Small intestine (tissue), 7 donors: ENCODE results near the gene SUSD1. TPM values are rescaled to one million over a fixed set of nuclear protein-coding genes. Genes with fewer than 3 reads are reported as not detected.

Experiments used
- DNase-seq, 2 donors: peaks; one replicate each; pipeline versions ENCODE4 v3.0.0 to v3.0.0-alpha.2; 2013
- FAIRE-seq: peaks from 2 replicates; lab custom pipeline; 2012; peaks lifted over from hg19 to GRCh38; lab: Jason Lieb, UNC
- H3K27ac ChIP-seq, 3 donors: one replicate each; pipeline ENCODE4 v1.5.1; 2013; ENCODE audit warnings: low read length in 2 of 3, mild to moderate bottlenecking in 2 of 3, control low read depth in 1 of 3, inconsistent platforms in 1 of 3, low read depth in 1 of 3, moderate library complexity in 1 of 3
- H3K27me3 ChIP-seq, 3 donors: one replicate each; pipeline ENCODE4 v1.6.1; 2013; ENCODE audit warnings: low read length in 3 of 3, inconsistent platforms in 1 of 3; ENCODE audit not compliant: control insufficient read depth in 3 of 3, insufficient read depth in 3 of 3
- H3K36me3 ChIP-seq, 3 donors: one replicate each; pipeline ENCODE4 v1.6.1; 2013; ENCODE audit warnings: low read length in 3 of 3, inconsistent platforms in 1 of 3, low read depth in 1 of 3, mild to moderate bottlenecking in 1 of 3, moderate library complexity in 1 of 3; ENCODE audit not compliant: control insufficient read depth in 3 of 3, insufficient read depth in 2 of 3
- H3K4me1 ChIP-seq, 3 donors: one replicate each; pipeline ENCODE4 v1.6.1; 2013; ENCODE audit warnings: low read length in 2 of 3, inconsistent platforms in 1 of 3, low read depth in 1 of 3, mild to moderate bottlenecking in 1 of 3, moderate library complexity in 1 of 3; ENCODE audit not compliant: control insufficient read depth in 3 of 3, insufficient read depth in 2 of 3
- H3K4me3 ChIP-seq, 3 donors: one replicate each; pipeline ENCODE4 v1.5.1; 2013; ENCODE audit warnings: low read length in 3 of 3, control low read depth in 1 of 3, inconsistent platforms in 1 of 3, low read depth in 1 of 3, mild to moderate bottlenecking in 1 of 3, moderate library complexity in 1 of 3
- H3K9me3 ChIP-seq, 2 donors: one replicate each; pipeline ENCODE4 v1.6.1; 2013; ENCODE audit warnings: low read depth in 1 of 2, low read length in 1 of 2; ENCODE audit not compliant: control insufficient read depth in 2 of 2, insufficient read depth in 1 of 2
- WGBS, 3 donors: extraction: QIAGEN DNeasy Blood & Tissue Kit; methylation state at CpG; one replicate each; pipeline ENCODE4 v1.1.7; 2013; 5-methylcytosine and 5-hydroxymethylcytosine counted together
- polyA plus RNA-seq, 4 donors: library from polyadenylated mRNA; stranded (reverse) in 3 of 4; unstranded in 1 of 4; fragments of 200-250 nt in 3 of 4; fragments of 120-200 nt in 1 of 4; gene quantifications; one replicate each; pipeline versions ENCODE4 v1.2.1 to v1.2.3, GENCODE V29; 2013
- donor health status: healthy with polysubstance abuse.
- donor health status: control.
- donor health status: control.
- donor health status: Bipolar disorder and iron deficiency.
- donor health status: healthy.

Gene SUSD1
- polyA plus RNA-seq, 4 donors: 3.8 to 29.8 (median 7.0) TPM

GRCh38 chr9:112010537-112010936 lies 164.6 kb downstream of the SUSD1 start:
- peaks cover 3 to 17% (median 10%) of the 10 kb centered on the region in 3 donors for H3K4me1 ChIP-seq
- FAIRE-seq (no peak), DNase-seq (no peak)
- H3K27ac ChIP-seq: no peak overlapping the region
- H3K36me3 ChIP-seq: no peaks in the 10 kb centered on the region
- H3K4me3 ChIP-seq: no peak overlapping the region
- H3K9me3 ChIP-seq: no peaks in the 10 kb centered on the region
- no peaks in the 10 kb centered on the region for H3K27me3 ChIP-seq

GRCh38 chr9:112009656-112010055 lies 165.4 kb downstream of the SUSD1 start:
- H3K9me3 ChIP-seq: no peaks in the 10 kb centered on the region
- DNase-seq (no peak), FAIRE-seq (no peak)
- H3K27me3 ChIP-seq: no peaks in the 10 kb centered on the region
- H3K4me3 ChIP-seq: no peak overlapping the region
- no peaks in the 10 kb centered on the region for H3K36me3 ChIP-seq
- H3K4me1 ChIP-seq: peaks cover under 1 to 16% (median 10%) of the 10 kb centered on the region in 3 donors
- H3K27ac ChIP-seq: no peak overlapping the region
- WGBS, 3 donors: 84 to 93% (median 92%) methylated on average over 3 of the region's 3 CpGs

GRCh38 chr9:112007575-112008240 lies 167.4 kb downstream of the SUSD1 start:
- Histone ChIP-seq H3K36me3 (no peaks in the 10 kb centered on the region), H3K27ac (no peak overlapping the region), H3K4me3 (no peak overlapping the region), H3K4me1 (peaks cover 0 to 13% (median 9%) of the 10 kb centered on the region in 3 donors), H3K9me3 (no peaks in the 10 kb centered on the region), H3K27me3 (no peaks in the 10 kb centered on the region)
- no peak for FAIRE-seq
- DNase-seq: no peak
- 60% methylated on average over 6 of the region's 6 CpGs for WGBS, 3 donors

GRCh38 chr9:112006361-112007020 lies 168.6 kb downstream of the SUSD1 start:
- H3K36me3 ChIP-seq: no peaks in the 10 kb centered on the region
- DNase-seq (no peak), FAIRE-seq (no peak)
- no peaks in the 10 kb centered on the region for H3K9me3 ChIP-seq
- no peak overlapping the region for H3K27ac ChIP-seq
- 86 to 93% (median 92%) methylated on average over 11 of the region's 11 CpGs for WGBS, 3 donors
- H3K4me3 ChIP-seq: no peak overlapping the region
- H3K4me1 ChIP-seq: peaks cover 0 to under 1% (median under 1%) of the 10 kb centered on the region in 3 donors
- H3K27me3 ChIP-seq: no peaks in the 10 kb centered on the region

GRCh38 chr9:112005939-112006338 lies 169.2 kb downstream of the SUSD1 start:
- no peaks in the 10 kb centered on the region for H3K4me1 ChIP-seq
- DNase-seq (no peak), FAIRE-seq (no peak)
- no peaks in the 10 kb centered on the region for H3K27me3 ChIP-seq
- H3K27ac ChIP-seq: no peak overlapping the region
- H3K36me3 ChIP-seq: no peaks in the 10 kb centered on the region
- no peaks in the 10 kb centered on the region for H3K9me3 ChIP-seq
- no peak overlapping the region for H3K4me3 ChIP-seq
- WGBS, 3 donors: 79 to 85% (median 84%) methylated on average over 8 of the region's 8 CpGs

GRCh38 chr9:112003538-112003937 lies 171.6 kb downstream of the SUSD1 start:
- no peaks in the 10 kb centered on the region for H3K27me3 ChIP-seq
- H3K4me3 ChIP-seq: no peak overlapping the region
- no peaks in the 10 kb centered on the region for H3K4me1 ChIP-seq
- H3K9me3 ChIP-seq: no peaks in the 10 kb centered on the region
- DNase-seq (no peak), FAIRE-seq (no peak)
- no peak overlapping the region for H3K27ac ChIP-seq
- H3K36me3 ChIP-seq: no peaks in the 10 kb centered on the region
- WGBS, 3 donors: 92 to 96% (median 95%) methylated on average over 4 of the region's 4 CpGs

- Histone ChIP-seq H3K36me3 (no peaks in the 10 kb centered on the region), H3K4me1 (no peaks in the 10 kb centered on the region), H3K27ac (peak overlapping the region in 1 of 3 donors; percentile 5), H3K9me3 (no peaks in the 10 kb centered on the region), H3K4me3 (no peak overlapping the region), H3K27me3 (no peaks in the 10 kb centered on the region)
- 90 to 93% (median 91%) methylated on average over 11 of the region's 11 CpGs for WGBS, 3 donors
- DNase-seq (no peak), FAIRE-seq (no peak)
Observed at GRCh38 chr9:112002847-112003457, 172.1 kb downstream of the SUSD1 start.

GRCh38 chr9:112002131-112002846 lies 172.8 kb downstream of the SUSD1 start:
- Histone ChIP-seq H3K27me3 (no peaks in the 10 kb centered on the region), H3K4me3 (no peak overlapping the region), H3K9me3 (no peaks in the 10 kb centered on the region), H3K36me3 (no peaks in the 10 kb centered on the region), H3K4me1 (no peaks in the 10 kb centered on the region), H3K27ac (peak overlapping the region in 1 of 3 donors; percentile 5)
- WGBS, 3 donors: 81 to 88% (median 83%) methylated on average over 11 of the region's 11 CpGs
- no peak for FAIRE-seq
- DNase-seq: no peak
